GM21367 (cell line): ENCODE data around the gene UMODL1.

Source experiments
- ATAC-seq: cut with Tn5 transposase; IDR thresholded peaks from one replicate; pipeline ENCODE4 v1.9.1; 2021; ENCODE audit not compliant: unreplicated experiment

UMODL1 gene

GRCh38 chr21:42093991-42094421 is 22.9 kb downstream of the UMODL1 start:
- ATAC-seq = no peak

DNA sequence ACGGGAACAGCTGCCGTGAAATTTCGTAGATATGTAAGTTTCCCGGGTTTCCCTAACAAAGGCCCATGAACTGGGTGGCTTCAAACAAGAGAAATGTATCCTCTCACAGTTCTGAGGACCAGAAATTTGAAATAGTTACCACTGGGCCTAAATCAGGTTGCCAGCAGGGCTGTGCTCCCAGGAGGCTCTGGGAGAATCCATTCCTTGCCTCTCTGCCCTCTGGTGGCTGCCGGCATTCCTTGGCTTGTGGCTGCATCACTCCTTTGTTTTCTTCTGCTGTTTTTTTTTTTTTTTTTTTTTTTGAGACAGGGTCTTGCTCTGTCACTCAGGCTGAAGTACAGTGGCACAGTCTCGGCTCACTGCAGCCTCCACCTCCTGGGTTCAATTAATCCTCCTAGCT is 23.7 kb downstream of the UMODL1 start:
- no peak for ATAC-seq

DNA sequence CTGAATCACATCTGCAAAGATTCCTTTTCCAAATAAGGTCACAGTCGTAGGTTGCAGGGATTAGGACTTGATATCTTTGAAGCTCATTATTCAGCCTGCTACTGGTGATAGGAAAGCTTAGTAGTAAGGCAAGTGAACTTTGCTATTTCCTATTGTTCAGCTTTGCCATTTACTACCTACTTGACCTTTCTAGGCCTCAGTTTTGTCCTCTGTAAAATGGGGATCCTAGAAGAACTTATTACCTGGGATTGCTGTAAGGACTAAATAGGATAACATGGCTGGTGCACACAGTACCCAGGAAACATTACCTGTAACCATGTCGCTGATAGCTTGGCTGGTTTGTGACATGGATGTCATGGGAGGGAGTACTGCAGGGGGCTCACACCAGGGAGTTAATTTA is 24.5 kb downstream of the UMODL1 start:
- ATAC-seq = no peak

DNA sequence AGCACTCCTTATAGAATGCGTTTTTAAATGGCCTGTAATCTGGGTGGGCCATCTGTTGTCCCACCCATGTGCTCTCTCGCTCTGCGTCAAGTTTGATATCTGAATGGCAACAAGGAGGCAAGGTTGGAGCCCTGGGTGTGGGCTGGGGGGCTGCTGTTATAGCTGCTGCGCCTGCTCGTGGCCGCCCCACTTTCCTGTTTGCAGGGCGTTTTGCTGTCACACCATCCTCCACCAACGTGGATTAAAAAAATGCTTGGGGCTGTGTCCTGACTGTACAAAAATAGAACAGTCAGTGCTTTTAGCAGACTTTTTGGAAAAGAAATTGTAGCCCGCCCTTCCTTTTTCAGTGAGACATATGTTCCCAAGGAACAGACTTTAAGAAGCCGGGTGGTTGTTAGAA is 25.4 kb downstream of the UMODL1 start:
- ATAC-seq = no peak

GRCh38 chr21:42097274-42097673 is 26.2 kb downstream of the UMODL1 start:
- no peak for ATAC-seq

GRCh38 chr21:42097860-42098454 is 26.8 kb downstream of the UMODL1 start:
- no peak for ATAC-seq

GRCh38 chr21:42098957-42099505 is 27.9 kb downstream of the UMODL1 start:
- ATAC-seq = no peak

- no peak for ATAC-seq
Measured at GRCh38 chr21:42101246-42101645, 30.1 kb downstream of the UMODL1 start.

- ATAC-seq = no peak
Measured at GRCh38 chr21:42102076-42102475, 31.0 kb downstream of the UMODL1 start.

- no peak for ATAC-seq
Measured at GRCh38 chr21:42102526-42102925, 31.4 kb downstream of the UMODL1 start.

- ATAC-seq = no peak
Measured at GRCh38 chr21:42102991-42103390, 31.9 kb downstream of the UMODL1 start.

DNA sequence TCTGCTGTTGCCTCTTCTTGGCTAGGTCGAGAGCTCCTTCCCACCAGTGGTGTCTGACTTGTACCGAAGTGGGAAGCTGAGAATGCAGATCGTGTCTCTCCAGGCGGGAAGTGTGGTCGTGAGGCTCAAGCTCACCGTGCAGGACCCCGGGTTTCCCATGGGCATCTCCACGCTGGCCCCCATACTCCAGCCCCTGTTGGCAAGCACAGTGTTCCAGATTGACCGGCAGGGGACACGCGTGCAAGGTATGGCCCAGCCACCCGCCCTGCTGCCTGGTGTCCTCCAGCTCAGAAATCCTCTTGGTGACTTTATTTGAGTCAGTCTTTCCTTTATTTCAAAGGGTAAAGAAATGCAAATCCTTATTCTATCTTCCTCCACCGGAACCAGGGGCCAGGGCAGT is 32.7 kb downstream of the UMODL1 start:
- no peak for ATAC-seq

GRCh38 chr21:42105476-42106315 is 34.6 kb downstream of the UMODL1 start:
- ATAC-seq = no peak

GRCh38 chr21:42106425-42106824 is 35.3 kb downstream of the UMODL1 start:
- no peak for ATAC-seq

DNA sequence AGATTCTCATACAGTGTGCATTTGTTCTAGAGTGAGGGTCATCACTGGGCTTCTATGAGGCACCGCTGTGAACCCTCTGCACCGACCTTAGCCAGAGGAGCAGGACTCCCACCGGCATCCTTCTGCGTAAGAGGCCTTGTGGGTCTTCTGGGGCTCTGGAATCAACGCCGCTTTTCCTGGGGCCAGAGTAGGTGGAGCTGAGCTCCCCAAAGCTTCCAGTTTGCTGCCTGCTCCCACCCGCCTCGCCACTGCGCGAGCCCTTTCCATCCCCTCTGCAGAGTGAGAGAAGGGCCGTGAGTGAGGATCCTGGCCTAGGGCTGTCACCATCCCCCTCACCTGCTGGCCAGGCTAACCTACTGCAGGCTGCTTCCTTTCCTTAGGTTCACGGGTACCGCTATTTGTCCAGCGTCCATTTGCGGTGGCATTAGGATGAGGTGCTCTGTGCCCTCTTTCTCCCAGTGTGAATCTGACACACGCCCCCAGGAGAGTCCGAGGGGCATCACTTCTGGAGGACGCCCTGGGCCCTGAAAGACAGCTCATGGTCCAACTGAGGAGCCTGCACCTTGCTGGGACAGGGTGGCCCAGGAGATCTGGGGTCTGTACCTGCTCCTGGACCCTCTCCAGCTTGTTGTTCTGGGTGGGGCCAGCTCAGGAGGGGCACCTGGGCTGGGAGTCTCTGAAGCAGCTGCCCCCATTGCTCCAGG is 36.2 kb downstream of the UMODL1 start:
- no peak for ATAC-seq

DNA sequence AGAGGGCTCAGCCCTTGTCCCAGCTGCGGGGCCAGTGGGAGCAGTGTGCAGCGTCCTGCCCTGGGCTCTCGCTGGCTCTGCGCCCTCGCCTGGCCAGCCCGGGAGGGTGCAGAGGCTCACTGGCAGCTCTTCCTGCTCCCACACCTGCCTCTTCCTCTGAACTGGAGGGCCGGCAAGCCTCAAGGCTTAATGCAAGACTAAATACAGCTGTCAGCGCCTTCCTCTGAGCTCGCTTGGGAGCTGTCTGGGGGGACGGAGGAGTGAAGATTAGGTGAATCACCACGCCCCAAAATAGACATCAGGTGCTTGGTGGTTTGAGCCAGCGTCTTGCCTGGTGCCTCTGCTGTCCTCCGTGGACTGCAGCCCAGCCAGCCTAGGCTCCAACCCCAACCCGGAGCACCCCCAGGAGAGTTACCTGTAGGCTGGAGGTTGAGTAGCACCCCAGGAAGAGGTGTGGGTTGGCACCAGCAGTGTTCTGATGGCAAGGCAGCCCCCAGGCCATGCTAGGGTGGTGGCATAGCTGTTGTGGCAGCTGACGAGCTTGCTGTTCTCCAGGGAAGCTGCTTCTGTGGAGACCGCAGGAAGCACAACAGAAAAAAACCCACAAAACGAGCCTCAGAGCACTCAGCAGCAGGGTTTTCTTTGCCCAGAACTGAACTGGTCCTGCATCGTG is 36.9 kb downstream of the UMODL1 start:
- peak; percentile 80 for ATAC-seq

DNA sequence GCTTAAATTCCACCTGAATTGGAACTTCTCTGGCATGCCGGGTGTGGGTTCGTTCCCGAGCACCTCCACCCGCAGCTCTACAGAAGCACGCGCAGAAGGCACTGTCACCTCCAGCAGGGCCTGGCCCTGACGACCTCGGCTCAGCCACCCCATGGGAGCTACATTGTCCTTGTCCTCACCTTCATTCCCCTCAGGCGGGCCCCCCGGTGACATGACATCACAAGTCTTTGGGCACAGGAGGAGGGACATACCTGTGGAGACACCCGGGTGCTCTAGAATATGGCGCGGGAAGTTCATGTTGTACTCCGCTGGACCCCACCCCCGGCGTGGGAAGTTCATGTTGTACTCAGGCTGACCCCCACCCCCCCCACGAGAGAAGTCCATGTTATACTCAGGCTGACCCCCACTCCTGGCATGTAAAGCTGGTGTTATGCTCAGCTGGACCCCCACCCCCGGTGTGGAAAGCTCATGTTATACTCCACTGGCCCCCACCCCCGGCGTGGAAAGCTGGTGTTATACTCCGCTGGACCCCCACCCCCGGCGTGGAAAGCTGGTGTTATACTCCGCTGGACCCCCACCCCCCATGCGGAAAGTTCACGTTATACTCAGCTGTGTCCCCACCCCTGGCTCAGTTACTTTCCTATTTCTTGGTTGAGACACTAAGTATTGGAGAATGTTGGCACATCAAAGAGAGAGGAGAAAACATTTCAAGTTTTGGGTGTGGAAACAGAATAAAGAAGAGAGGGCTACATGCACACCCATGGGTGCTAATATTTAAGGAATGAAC is 37.6 kb downstream of the UMODL1 start:
- no peak for ATAC-seq

GRCh38 chr21:42109473-42109872 is 38.4 kb downstream of the UMODL1 start:
- no peak for ATAC-seq

DNA sequence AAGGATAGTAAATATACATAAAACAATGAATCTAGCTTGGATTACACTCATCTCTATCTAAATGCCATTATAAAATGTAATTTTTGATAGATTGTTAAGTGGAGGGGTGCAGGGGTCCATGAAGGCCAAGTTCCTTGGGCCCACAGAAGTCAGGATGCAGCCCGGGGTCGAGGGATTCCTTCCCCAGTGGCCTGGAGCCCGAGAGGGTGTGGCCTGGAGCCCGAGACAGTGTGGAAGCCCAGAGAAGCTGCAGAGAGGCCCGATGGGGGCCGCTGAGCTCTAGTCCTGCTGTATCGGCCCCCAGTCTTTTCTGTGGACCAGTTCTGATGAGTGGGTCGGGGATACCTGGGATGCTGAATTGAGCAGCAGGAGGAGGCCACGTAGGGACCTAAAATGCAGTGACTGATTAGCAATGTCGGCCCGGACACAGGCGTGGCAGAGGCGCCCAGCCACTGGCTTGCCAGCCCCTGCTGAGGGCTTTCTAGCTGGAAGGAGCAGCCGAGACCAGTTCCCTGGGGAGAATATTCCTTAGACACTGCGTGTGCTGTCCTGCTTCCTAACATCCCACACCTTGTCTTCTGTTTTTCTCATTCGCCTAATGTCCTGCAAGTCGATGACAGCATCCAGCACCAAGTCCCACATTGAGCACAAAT is 38.9 kb downstream of the UMODL1 start:
- ATAC-seq = no peak
